ENCODE results near the gene CCDC197. TPM values are rescaled to one million over a fixed set of nuclear protein-coding genes. Genes with fewer than 3 reads are reported as not detected.
A peak's percentile ranks its signal among the peaks of the same experiment; 100 is the strongest.

The CCDC197 gene
- total and polyA plus RNA-seq, 2 of the 4 experiments (the other 2 are of a cell fraction), result not detected

GRCh38 chr14:93959239-93960107, 37.6 kb upstream of the CCDC197 start:
- in situ Hi-C loops (cut with MboI; ENCODE audit: low sequenced_read_pairs) (no loop called here), intact Hi-C loops (cut with micrococcal nuclease) (loop anchor here (5.0 kb wide), 1 partner anchor 43 kb away; no protein-coding TSS in a partner anchor), dilution Hi-C loops (cut with HindIII; ENCODE audit: low sequenced_read_pairs, unreplicated experiment) (no loop called here)
- TF ChIP-seq USF2 (IDR thresholded peaks at IDR 0.05; ENCODE audit: low read depth, low read length), result peak; percentile 73
- peak; percentile 15; the same call in 1 of the 2 replicates for TF ChIP-seq SMC3 (IDR thresholded peaks at IDR 0.05; ENCODE audit: low read depth, low read length)
- no peak for TF ChIP-seq MAFK (IDR thresholded peaks at IDR 0.05; ENCODE audit: low read depth, low read length)
- peak; percentile 75; the same call in 1 of the 2 replicates for TF ChIP-seq MAZ (IDR thresholded peaks at IDR 0.05; ENCODE audit: borderline replicate concordance, low read depth, low read length)
- TF ChIP-seq BHLHE40 (IDR thresholded peaks at IDR 0.05; ENCODE audit: low read depth, low read length), result peak; percentile 68; the same call in 1 of the 2 replicates
- no peak for TF ChIP-seq RAD21 (IDR thresholded peaks at IDR 0.05; ENCODE audit: low read length)
- TF ChIP-seq POLR2A (IDR thresholded peaks at IDR 0.05; ENCODE audit: low read depth, low read length), result peak; percentile 69
- peak; percentile 55; the same call in 1 of the 2 replicates for TF ChIP-seq NFE2L2 (IDR thresholded peaks at IDR 0.05; ENCODE audit: low read depth, low read length)
- TF ChIP-seq MXI1 (IDR thresholded peaks at IDR 0.05; ENCODE audit: borderline replicate concordance, low read depth, low read length), result no peak
- TF ChIP-seq FOS (IDR thresholded peaks at IDR 0.05; ENCODE audit: low read depth, low read length), result peak; percentile 87
- H3K79me1 ChIP-seq (ENCODE audit: low read depth in 1 of 2, low read length in 2 of 2), result no peaks in the 10 kb centered on the region
- no peak overlapping the region for H3K4me3 ChIP-seq (ENCODE audit: insufficient read depth, low read depth, low read length)
- peak overlapping the region; percentile 67 for H2AFZ ChIP-seq (replicated peaks; ENCODE audit: low read length, poor library complexity)
- peak overlapping the region; percentile 64 for H4K91ac ChIP-seq (ENCODE audit: insufficient read depth, low read depth, low read length)
- peak overlapping the region; percentile 27 for H3K4me2 ChIP-seq (ENCODE audit: low read depth, low read length)
- H3K14ac ChIP-seq (replicated peaks; ENCODE audit: low read depth, low read length), result peak overlapping the region; percentile 10
- peak overlapping the region; percentile 71 for H2BK20ac ChIP-seq (ENCODE audit: low read depth, low read length)
- no peaks in the 10 kb centered on the region; the same call in 1 of the 2 replicates for H3K27me3 ChIP-seq (ENCODE audit: control insufficient read depth, insufficient read depth, low read length)
- H3K18ac ChIP-seq (ENCODE audit: low read depth, low read length), result peak overlapping the region; percentile 91
- WGBS, 2 experiments (ENCODE audit: extremely low coverage in 2 of 2, insufficient read length in 1 of 2), result 39% methylated on average over 6 of the region's 23 CpGs; no CpG with 5 or more reads in 1 of the 2 experiments
- peak; percentile 95 for DNase-seq
- no peak overlapping the region for H3K23ac ChIP-seq (ENCODE audit: low read depth, low read length)
- H4K20me1 ChIP-seq (ENCODE audit: insufficient read depth, low read length), result no peaks in the 10 kb centered on the region
- H3K56ac ChIP-seq (ENCODE audit: extremely low read depth, insufficient read depth, low read length), result no peak overlapping the region
- H3K9me3 ChIP-seq (ENCODE audit: control insufficient read depth, insufficient read depth, low read length), result no peaks in the 10 kb centered on the region
- peak overlapping the region; percentile 19 to 69; a peak in 3 of 4 replicates for H4K8ac ChIP-seq (ENCODE audit: low read depth in 2 of 2, low read length in 2 of 2)
- H3K36me3 ChIP-seq (ENCODE audit: control insufficient read depth, insufficient read depth, low read length), result no peaks in the 10 kb centered on the region
- BruUV-seq (replicated peaks), result no TSS peak
- ATAC-seq (ENCODE audit: low read depth), result peak; percentile 81
- H2AK9ac ChIP-seq (replicated peaks; ENCODE audit: low read depth, low read length, poor library complexity), result peak overlapping the region; percentile 18
- ChIA-PET CTCF (no interaction called here), POLR2A (ENCODE audit: unreplicated experiment) (no interaction called here)
- H4K5ac ChIP-seq (ENCODE audit: low read depth, low read length), result peak overlapping the region; percentile 28
- H2BK15ac ChIP-seq (ENCODE audit: low read depth, low read length), result peak overlapping the region; percentile 63; the same call in 2 of the 3 replicates
- peaks cover 24% of the 10 kb centered on the region for H3K9me1 ChIP-seq (ENCODE audit: insufficient read depth, low read length)
- H2AK5ac ChIP-seq (ENCODE audit: low read depth, low read length), result peak overlapping the region; percentile 85
- H2BK5ac ChIP-seq (ENCODE audit: low read depth, low read length, poor library complexity, severe bottlenecking), result peak overlapping the region; percentile 68
- H3K4me1 ChIP-seq (ENCODE audit: control insufficient read depth, insufficient read depth, low read length), result peaks cover 25% of the 10 kb centered on the region
- peak overlapping the region; percentile 67 for H2BK120ac ChIP-seq (ENCODE audit: low read depth, low read length)
- peak overlapping the region; percentile 41; the same call in 1 of the 2 replicates for H3K27ac ChIP-seq (ENCODE audit: insufficient read depth, low read length)
- H3K4ac ChIP-seq (ENCODE audit: low read depth, low read length), result peak overlapping the region; percentile 75
- no peak overlapping the region for H3K9ac ChIP-seq (ENCODE audit: low read depth, low read length)

Measured in IMR-90 (cell line).